A673 (cell line): Measurements from ENCODE around the gene NR5A2.

Source experiments
- EZH2 ChIP-seq: fragments of 200-600 bp; sonication (generic); IDR thresholded peaks from 2 replicates; pipeline ENCODE4 v1.6.1; 2017; ENCODE audit warnings: borderline replicate concordance, low read depth, mild to moderate bottlenecking, mixed read lengths, antibody characterized with exemption, low read length; ENCODE audit not compliant: poor library complexity, severe bottlenecking
- TF ChIP-seq, protein P1 (sequence below): fragments of 300-800, 200-600 bp; sonication (generic); conservative IDR thresholded peaks from 2 replicates; pipeline ENCODE4 v1.5.1; 2017; ENCODE audit warnings: low read depth, mild to moderate bottlenecking, antibody characterized with exemption, low read length, moderate library complexity, mixed read lengths

DNA sequence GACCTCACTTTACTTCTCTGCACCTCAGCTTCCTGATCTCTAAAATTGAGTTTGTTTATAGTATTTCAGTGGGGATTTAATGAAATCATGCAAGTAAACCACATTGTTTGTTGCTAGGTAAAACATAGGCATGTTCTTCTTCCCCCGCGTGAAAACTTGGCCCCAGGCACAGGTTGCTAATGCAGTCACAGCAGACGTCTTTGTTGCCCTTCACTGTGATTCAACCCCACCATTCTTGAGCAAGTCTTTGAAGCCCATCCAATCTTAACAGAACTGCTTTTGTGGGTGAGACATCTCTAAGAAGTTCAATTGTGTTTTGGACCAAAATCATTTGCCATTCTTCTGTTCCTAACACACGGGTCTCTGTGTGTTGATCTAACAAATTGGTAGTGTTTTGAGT is 196.8 kb downstream of the NR5A2 start:
- TF ChIP-seq, protein P1, sequence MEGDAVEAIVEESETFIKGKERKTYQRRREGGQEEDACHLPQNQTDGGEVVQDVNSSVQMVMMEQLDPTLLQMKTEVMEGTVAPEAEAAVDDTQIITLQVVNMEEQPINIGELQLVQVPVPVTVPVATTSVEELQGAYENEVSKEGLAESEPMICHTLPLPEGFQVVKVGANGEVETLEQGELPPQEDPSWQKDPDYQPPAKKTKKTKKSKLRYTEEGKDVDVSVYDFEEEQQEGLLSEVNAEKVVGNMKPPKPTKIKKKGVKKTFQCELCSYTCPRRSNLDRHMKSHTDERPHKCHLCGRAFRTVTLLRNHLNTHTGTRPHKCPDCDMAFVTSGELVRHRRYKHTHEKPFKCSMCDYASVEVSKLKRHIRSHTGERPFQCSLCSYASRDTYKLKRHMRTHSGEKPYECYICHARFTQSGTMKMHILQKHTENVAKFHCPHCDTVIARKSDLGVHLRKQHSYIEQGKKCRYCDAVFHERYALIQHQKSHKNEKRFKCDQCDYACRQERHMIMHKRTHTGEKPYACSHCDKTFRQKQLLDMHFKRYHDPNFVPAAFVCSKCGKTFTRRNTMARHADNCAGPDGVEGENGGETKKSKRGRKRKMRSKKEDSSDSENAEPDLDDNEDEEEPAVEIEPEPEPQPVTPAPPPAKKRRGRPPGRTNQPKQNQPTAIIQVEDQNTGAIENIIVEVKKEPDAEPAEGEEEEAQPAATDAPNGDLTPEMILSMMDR, result no peak
- TF ChIP-seq EZH2, result no peak
